Activated B cell treated with CpG ODN at 0.5 μM for 24 hours (primary cell): ENCODE data around the gene HDGFL2. TPM values are rescaled to one million over a fixed set of nuclear protein-coding genes. Genes with fewer than 3 reads are reported as not detected.

ENCODE experiments used
- ATAC-seq: fragments of 200-7000 bp; cut with Tn5 transposase; one replicate; pipeline ENCODE4 v1.10.0; 2021; ENCODE audit warnings: low read depth, mild to moderate bottlenecking, moderate library complexity
- CTCF ChIA-PET: fragments of 350-600 bp; sonication (Branson Sonifier 250); formaldehyde crosslinking; loops from one replicate; lab custom pipeline; 2021; ENCODE audit warnings: antibody characterized with exemption; lab: Charles Lee
- POLR2A ChIA-PET: fragments of 350-600 bp; sonication (Branson Sonifier 250); formaldehyde crosslinking; loops from one replicate; lab custom pipeline; 2021; ENCODE audit warnings: antibody characterized with exemption; lab: Charles Lee
- DNase-seq: peaks from one replicate; pipeline ENCODE4 v3.0.0; 2022
- H3K27ac Mint-ChIP-seq: one replicate; pipeline ENCODE4 v1.8.0; 2020; ENCODE audit warnings: mixed read lengths
- H3K27me3 Mint-ChIP-seq: one replicate; pipeline ENCODE4 v1.8.0; 2021; ENCODE audit warnings: mixed read lengths
- H3K36me3 Mint-ChIP-seq: one replicate; pipeline ENCODE4 v1.8.0; 2021; ENCODE audit warnings: low read depth, mixed read lengths
- H3K4me1 Mint-ChIP-seq: one replicate; pipeline ENCODE4 v1.8.0; 2021; ENCODE audit warnings: mixed read lengths
- H3K4me3 Mint-ChIP-seq: one replicate; pipeline ENCODE4 v1.8.0; 2020; ENCODE audit warnings: mild to moderate bottlenecking, mixed read lengths
- H3K9me3 Mint-ChIP-seq: one replicate; pipeline ENCODE4 v1.8.0; 2020; ENCODE audit warnings: mixed read lengths
- intact Hi-C: fragments of 100-400 bp; cut with micrococcal nuclease; formaldehyde crosslinking; loops from one replicate; pipeline ENCODE4 v1.15.1; 2024
- total RNA-seq: library from RNA; stranded (reverse); gene quantifications from 2 replicates; pipeline ENCODE4 v1.2.3, GENCODE V29; 2022
- TF ChIP-seq, protein P1 (sequence below): fragments of 200-600 bp; IDR thresholded peaks from one replicate; pipeline ENCODE4 v1.8.0; 2022; ENCODE audit warnings: antibody characterized with exemption, mild to moderate bottlenecking

The HDGFL2 gene
- total RNA-seq, 1 donor from 2014 or later = 44.9 TPM

DNA sequence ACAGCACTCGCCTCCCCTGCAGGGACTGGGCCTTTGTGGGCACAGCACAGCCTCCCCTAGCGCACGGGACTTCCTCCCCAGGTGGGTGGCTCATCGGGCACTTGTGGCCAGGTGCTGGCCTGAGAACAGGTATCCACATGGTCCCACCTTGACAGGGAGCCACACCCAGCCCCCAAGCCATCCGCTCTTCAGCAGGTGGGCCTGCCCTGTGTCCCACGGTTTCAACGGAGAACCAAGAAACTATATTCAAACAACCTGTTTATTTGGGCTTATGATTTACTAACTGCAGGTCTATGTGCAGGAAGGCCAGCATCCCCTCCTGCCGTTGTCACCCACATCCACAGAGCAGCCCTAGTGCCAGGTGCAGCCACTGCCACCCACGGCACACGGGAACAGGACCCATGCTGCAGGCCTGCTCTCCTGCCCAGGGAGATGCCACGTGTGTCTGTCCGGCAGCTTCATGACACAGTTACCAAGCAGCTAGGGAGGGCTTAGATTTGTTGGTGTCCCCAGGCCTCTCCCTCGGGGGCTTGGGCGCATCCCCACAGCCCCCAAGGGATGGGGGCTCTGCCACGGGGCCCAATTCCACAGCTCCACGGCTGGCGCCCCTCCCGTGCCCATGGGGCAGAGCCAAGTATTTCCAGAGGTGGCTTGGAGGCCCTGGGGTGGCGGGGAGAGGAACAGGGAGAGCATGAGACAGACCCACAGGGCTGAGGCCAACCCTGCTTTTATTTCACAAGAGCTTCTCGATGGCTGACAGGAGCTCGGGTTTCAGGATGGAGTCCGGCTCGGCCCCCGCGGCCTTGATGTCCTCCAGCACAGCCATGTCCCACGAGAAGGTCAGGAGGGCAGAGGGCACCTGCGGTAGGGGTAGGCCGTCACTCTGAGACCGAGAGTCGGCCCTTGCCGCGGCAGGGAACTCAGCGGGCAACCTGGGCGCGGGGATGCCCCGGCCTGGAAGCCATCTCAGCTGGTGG, 27.0 kb upstream of the HDGFL2 start:
- Mint-ChIP-seq H3K36me3 (peaks cover 43% of the 10 kb centered on the region), H3K9me3 (no peaks in the 10 kb centered on the region), H3K4me1 (peaks cover 16% of the 10 kb centered on the region), H3K27me3 (no peaks in the 10 kb centered on the region), H3K27ac (no peak overlapping the region), H3K4me3 (no peak overlapping the region)
- no peak for DNase-seq
- intact Hi-C loops = no loop called here
- CTCF ChIA-PET = no interaction called here
- ATAC-seq = no peak
- TF ChIP-seq, protein P1, sequence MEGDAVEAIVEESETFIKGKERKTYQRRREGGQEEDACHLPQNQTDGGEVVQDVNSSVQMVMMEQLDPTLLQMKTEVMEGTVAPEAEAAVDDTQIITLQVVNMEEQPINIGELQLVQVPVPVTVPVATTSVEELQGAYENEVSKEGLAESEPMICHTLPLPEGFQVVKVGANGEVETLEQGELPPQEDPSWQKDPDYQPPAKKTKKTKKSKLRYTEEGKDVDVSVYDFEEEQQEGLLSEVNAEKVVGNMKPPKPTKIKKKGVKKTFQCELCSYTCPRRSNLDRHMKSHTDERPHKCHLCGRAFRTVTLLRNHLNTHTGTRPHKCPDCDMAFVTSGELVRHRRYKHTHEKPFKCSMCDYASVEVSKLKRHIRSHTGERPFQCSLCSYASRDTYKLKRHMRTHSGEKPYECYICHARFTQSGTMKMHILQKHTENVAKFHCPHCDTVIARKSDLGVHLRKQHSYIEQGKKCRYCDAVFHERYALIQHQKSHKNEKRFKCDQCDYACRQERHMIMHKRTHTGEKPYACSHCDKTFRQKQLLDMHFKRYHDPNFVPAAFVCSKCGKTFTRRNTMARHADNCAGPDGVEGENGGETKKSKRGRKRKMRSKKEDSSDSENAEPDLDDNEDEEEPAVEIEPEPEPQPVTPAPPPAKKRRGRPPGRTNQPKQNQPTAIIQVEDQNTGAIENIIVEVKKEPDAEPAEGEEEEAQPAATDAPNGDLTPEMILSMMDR = no peak
- POLR2A ChIA-PET = interaction anchor here (0.6 kb wide), 1 partner anchor 63 kb away, joined by 5 read pairs; no protein-coding TSS in a partner anchor

DNA sequence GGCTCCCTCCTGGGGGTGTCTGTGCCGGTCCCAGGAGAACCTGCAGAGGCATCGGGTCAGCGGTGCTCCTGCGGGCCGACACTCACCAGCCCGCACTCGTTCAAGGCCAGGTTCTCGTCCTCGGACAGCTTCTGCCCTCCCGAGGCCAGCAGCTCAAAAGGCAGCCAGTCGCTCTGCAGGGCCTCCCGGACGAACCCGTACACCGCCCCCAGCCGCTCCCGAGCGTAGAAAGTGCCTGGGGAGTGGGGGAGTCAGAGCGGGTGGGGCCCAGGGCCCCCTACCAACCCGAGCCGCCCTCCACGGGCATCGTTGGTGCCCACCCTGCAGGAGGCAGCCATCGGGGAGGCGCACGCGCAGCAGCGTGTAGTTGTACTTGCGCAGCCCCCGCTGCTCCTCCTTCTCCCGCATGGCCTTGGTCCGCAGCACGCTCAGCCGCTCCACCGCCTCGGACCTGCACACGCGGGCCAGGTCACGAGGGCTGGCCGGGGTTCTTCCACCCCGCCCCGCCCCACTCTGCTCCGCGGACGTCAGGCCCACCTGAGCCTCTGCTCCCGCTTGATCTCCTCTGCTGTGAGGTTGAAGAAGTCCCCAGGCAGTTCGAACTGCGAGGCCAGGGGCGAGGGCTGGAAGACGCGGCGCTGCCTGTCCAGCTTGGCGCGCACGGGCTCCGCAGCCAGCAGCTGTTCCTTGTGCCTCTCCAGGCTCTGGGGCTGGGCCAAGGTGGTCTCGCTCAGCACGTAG, 26.0 kb upstream of the HDGFL2 start:
- Mint-ChIP-seq H3K9me3 (no peaks in the 10 kb centered on the region), H3K36me3 (peaks cover 53% of the 10 kb centered on the region), H3K27ac (no peak overlapping the region), H3K4me1 (peaks cover 16% of the 10 kb centered on the region), H3K27me3 (no peaks in the 10 kb centered on the region), H3K4me3 (no peak overlapping the region)
- CTCF ChIA-PET = no interaction called here
- DNase-seq (no peak), ATAC-seq (no peak)
- POLR2A ChIA-PET = no interaction called here
- intact Hi-C loops = no loop called here
- TF ChIP-seq, protein P1 = no peak

DNA sequence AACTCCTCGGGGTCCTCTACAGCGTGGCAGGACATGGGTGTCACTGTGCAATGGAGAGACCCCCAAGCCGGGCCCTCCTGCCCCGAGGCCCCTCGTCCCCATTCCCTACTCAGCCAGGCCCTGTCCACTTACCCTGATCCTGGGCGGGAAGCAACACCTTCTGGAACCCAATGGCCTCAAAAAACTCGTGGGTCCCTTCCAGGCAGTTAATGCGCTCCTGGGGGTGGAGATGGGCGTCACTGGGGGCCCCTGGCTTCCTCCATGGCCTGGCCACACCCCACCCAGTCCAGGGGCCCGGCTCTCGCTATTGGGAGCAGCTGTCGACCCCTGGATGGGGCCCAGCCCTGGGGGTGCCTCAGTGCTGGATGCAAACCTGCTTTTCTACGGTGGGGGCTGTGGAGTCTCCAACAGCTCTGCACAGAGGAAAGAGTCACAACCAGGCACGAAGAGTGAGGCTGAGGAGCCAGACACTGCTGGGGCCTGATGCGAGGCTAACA, 25.3 kb upstream of the HDGFL2 start:
- DNase-seq (no peak), ATAC-seq (no peak)
- peaks cover 16% of the 10 kb centered on the region for H3K4me1 Mint-ChIP-seq
- H3K36me3 Mint-ChIP-seq = peaks cover 58% of the 10 kb centered on the region
- H3K4me3 Mint-ChIP-seq = no peak overlapping the region
- no peak overlapping the region for H3K27ac Mint-ChIP-seq
- intact Hi-C loops = no loop called here
- POLR2A ChIA-PET = no interaction called here
- TF ChIP-seq, protein P1 = no peak
- H3K9me3 Mint-ChIP-seq = no peaks in the 10 kb centered on the region
- CTCF ChIA-PET = no interaction called here
- no peaks in the 10 kb centered on the region for H3K27me3 Mint-ChIP-seq

DNA sequence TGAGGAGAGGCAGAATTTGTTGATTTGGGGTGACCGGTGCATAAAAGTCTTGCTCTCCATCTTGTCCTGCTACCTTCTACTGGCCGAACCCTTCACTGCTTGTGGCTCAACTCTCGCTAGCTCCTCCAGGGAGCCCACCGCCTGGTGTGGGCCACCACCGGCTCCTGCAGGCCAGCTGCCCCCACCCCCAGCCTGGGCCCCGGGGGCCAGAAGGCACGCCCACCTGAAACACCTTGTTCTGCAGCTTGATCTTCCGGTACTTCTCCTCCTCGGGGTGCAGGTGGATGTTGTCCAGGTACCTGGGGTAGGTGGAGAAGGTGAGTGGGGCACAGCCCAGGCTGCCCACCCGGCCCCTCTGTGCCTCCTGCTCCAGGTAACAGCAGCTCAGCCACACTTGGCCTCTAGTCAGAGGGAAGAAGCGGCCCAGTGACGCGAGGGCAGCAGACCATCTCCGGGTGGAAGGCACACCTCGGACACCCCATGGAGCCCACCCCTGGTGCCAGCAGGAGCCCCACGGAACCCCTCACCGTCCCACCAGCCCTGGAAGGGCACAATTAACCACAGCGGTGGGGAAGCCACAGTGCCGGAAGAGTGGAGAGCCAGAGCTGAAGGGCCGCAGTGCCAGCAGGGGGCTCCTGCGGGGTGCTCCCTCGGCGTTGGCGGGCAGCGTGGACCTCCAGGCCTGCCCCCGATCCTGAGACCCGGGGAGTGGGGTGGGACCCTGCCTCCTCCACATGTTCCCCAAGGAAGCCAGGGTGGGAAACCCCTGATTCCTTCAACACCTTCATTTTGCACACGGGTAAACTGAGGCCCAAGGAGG, 24.6 kb upstream of the HDGFL2 start:
- POLR2A ChIA-PET = no interaction called here
- peaks cover 65% of the 10 kb centered on the region for H3K36me3 Mint-ChIP-seq
- H3K4me1 Mint-ChIP-seq = peaks cover 8% of the 10 kb centered on the region
- no peaks in the 10 kb centered on the region for H3K27me3 Mint-ChIP-seq
- TF ChIP-seq, protein P1 = no peak
- no peaks in the 10 kb centered on the region for H3K9me3 Mint-ChIP-seq
- intact Hi-C loops = no loop called here
- no peak overlapping the region for H3K4me3 Mint-ChIP-seq
- DNase-seq = no peak
- CTCF ChIA-PET = no interaction called here
- H3K27ac Mint-ChIP-seq = no peak overlapping the region
- ATAC-seq = no peak
